GM12891 (cell line): ENCODE data around the gene MUC6.

ENCODE experiments used
- PAX5 ChIP-seq: IDR thresholded peaks from 2 replicates; pipeline ENCODE4 v1.6.1; 2011; ENCODE audit warnings: low read length, moderate library complexity, mild to moderate bottlenecking; ENCODE audit not compliant: insufficient read depth, severe bottlenecking
- POLR2A ChIP-seq: IDR thresholded peaks from 2 replicates; pipeline ENCODE4 v1.6.1; 2011; ENCODE audit warnings: low read depth, low read length, control low read depth
- POLR2AphosphoS5 ChIP-seq: IDR thresholded peaks from 2 replicates; pipeline ENCODE4 v1.6.1; 2011; ENCODE audit warnings: low read depth, low read length, control low read depth
- POU2F2 ChIP-seq: IDR thresholded peaks from 2 replicates; pipeline ENCODE4 v1.6.1; 2011; ENCODE audit warnings: low read depth, mild to moderate bottlenecking, control low read depth, low read length, moderate library complexity
- SPI1 ChIP-seq: IDR thresholded peaks from 2 replicates; pipeline ENCODE4 v1.6.1; 2011; ENCODE audit warnings: low read depth, low read length, control low read depth
- TAF1 ChIP-seq: IDR thresholded peaks from 2 replicates; pipeline ENCODE4 v1.6.1; 2011; ENCODE audit warnings: low read depth, low read length, control low read depth

GRCh38 chr11:1073851-1074243, 37.3 kb upstream of the MUC6 start:
- TF ChIP-seq POLR2A: no peak
- no peak for TF ChIP-seq POLR2AphosphoS5
- no peak for TF ChIP-seq PAX5
- TF ChIP-seq TAF1: no peak
- no peak for TF ChIP-seq SPI1
- no peak for TF ChIP-seq POU2F2
